Measurements from ENCODE around the gene STOML1.
"Not testable (repeated sequence)": the region's sequence is repeated elsewhere in the genome, so short reads cannot be mapped to it uniquely, and the experiment has no call there.

GRCh38 chr15:73938516-73938915 is 53.6 kb downstream of the STOML1 start:
- TF ChIP-seq CTCF (conservative IDR thresholded peaks at IDR 0.05; ENCODE audit: low read depth, low read length); EZH2phosphoT487 (IDR thresholded peaks at IDR 0.05; ENCODE audit: borderline replicate concordance, low read length); EZH2 (IDR thresholded peaks at IDR 0.05; ENCODE audit: low read length, unreplicated experiment): not testable (repeated sequence)

Measured in PC-3 (cell line).